K562 (cell line): Measurements from ENCODE around the gene ADD3. TPM values are rescaled to one million over a fixed set of nuclear protein-coding genes. Genes with fewer than 3 reads are reported as not detected.
A peak's percentile ranks its signal among the peaks of the same experiment; 100 is the strongest.

Experiments
- ASH1L ChIP-seq: fragments of 450-650 bp; IDR thresholded peaks from 2 replicates; pipeline ENCODE4 v1.6.1; 2018; ENCODE audit warnings: borderline replicate concordance, mild to moderate bottlenecking, low read depth; ENCODE audit not compliant: partially characterized antibody
- ATF4 ChIP-seq: fragments of 450-650 bp; formaldehyde crosslinking; IDR thresholded peaks from 2 replicates; pipeline ENCODE4 v1.4.0; 2022; ENCODE audit warnings: mild to moderate bottlenecking, moderate library complexity
- CBFA2T3 ChIP-seq: fragments of 450-650 bp; IDR thresholded peaks from 2 replicates; pipeline ENCODE4 v1.6.1; 2017
- CHAMP1 ChIP-seq: fragments of 450-650 bp; IDR thresholded peaks from 2 replicates; pipeline ENCODE4 v1.6.1; 2016; ENCODE audit warnings: mild to moderate bottlenecking
- CREB3 ChIP-seq: fragments of 450-650 bp; conservative IDR thresholded peaks from 2 replicates; pipeline ENCODE4 v1.6.1; 2016; ENCODE audit warnings: missing genetic modification characterization, low read depth, mild to moderate bottlenecking, missing compliant biosample characterization, moderate library complexity
- E2F6 ChIP-seq, 2 experiments: IDR thresholded peaks; 2 replicates each; pipeline ENCODE4 v1.6.1; 2011; ENCODE audit warnings: borderline replicate concordance in 1 of 2, control low read depth in 1 of 2, low read depth in 1 of 2, low read length in 1 of 2, mild to moderate bottlenecking in 1 of 2, mixed read lengths in 1 of 2, moderate library complexity in 1 of 2; ENCODE audit not compliant: insufficient read depth in 1 of 2, insufficient read length in 1 of 2, poor library complexity in 1 of 2, severe bottlenecking in 1 of 2; ENCODE audit errors: extremely low read depth in 1 of 2
- FOXK1 ChIP-seq: sonication (generic); formaldehyde crosslinking; IDR thresholded peaks from 2 replicates; pipeline ENCODE4 v1.8.0; 2022; ENCODE audit warnings: missing genetic modification reagents, mild to moderate bottlenecking, borderline replicate concordance
- NFE2 ChIP-seq: IDR thresholded peaks from 2 replicates; pipeline ENCODE4 v1.6.1; 2014; ENCODE audit warnings: antibody characterized with exemption, low read depth
- NFIC ChIP-seq: fragments of 450-650 bp; IDR thresholded peaks from 2 replicates; pipeline ENCODE4 v1.6.1; 2017; ENCODE audit warnings: mild to moderate bottlenecking, inconsistent platforms
- PBX2 ChIP-seq, 2 experiments: IDR thresholded peaks in 1 of 2; conservative IDR thresholded peaks in 1 of 2; 2 replicates each; pipeline ENCODE4 v1.6.1; 2016; ENCODE audit warnings: low read depth in 2 of 2, mild to moderate bottlenecking in 1 of 2, missing compliant biosample characterization in 1 of 2, missing genetic modification characterization in 1 of 2, moderate library complexity in 1 of 2
- PHB ChIP-seq: fragments of 250-450 bp; sonication (Bioruptor Pico); IDR thresholded peaks from 2 replicates; pipeline ENCODE4 v1.5.0; 2021
- RUNX1 ChIP-seq: sonication (generic); IDR thresholded peaks from 2 replicates; pipeline ENCODE4 v1.6.1; 2016; ENCODE audit warnings: antibody characterized with exemption, low read depth
- SMARCE1 ChIP-seq: fragments of 450-650 bp; IDR thresholded peaks from 2 replicates; pipeline ENCODE4 v1.7.1; 2016; ENCODE audit warnings: mild to moderate bottlenecking
- SPI1 ChIP-seq: IDR thresholded peaks from 2 replicates; pipeline ENCODE4 v1.6.1; 2011; ENCODE audit warnings: low read depth, low read length, control low read depth, borderline replicate concordance
- TBL1XR1 ChIP-seq, 2 experiments: IDR thresholded peaks; 2 replicates each; pipeline ENCODE4 v1.6.1; 2012; ENCODE audit warnings: improper control_type of control experiment in 2 of 2, low read length in 2 of 2, mild to moderate bottlenecking in 1 of 2
- ZBED1 ChIP-seq: IDR thresholded peaks from 2 replicates; pipeline ENCODE4 v1.6.1; 2014
- ZBTB12 ChIP-seq: fragments of 250-450 bp; sonication (Bioruptor Pico); IDR thresholded peaks from 2 replicates; pipeline ENCODE4 v1.4.0; 2020
- ZNF316 ChIP-seq: fragments of 450-650 bp; IDR thresholded peaks from 2 replicates; pipeline ENCODE4 v1.6.1; 2016
- ZNF785 ChIP-seq: fragments of 250-450 bp; sonication (Bioruptor Pico); IDR thresholded peaks from 2 replicates; pipeline ENCODE4 v1.4.0; 2020; ENCODE audit warnings: mild to moderate bottlenecking
- polyA plus RNA-seq, 8 experiments: library from polyadenylated mRNA; depleted of rRNA in 4 of 8; stranded (reverse) in 5 of 8; unstranded in 3 of 8; fragments of >200 nt; fragmentation: Nextera tagmentation in 2 of 8; fragmentation: Illumina TruSeq in 1 of 8; extraction: Ambion mirVana in 2 of 8; extraction: Trizol in 1 of 8; gene quantifications; 2 replicates each; pipeline versions ENCODE4 v1.2.1 to v1.2.3, GENCODE V29; 2011 to 2014; ENCODE audit warnings: inconsistent platforms in 1 of 8, missing spikeins in 1 of 8
- total RNA-seq, 7 experiments: library from RNA; depleted of rRNA in 6 of 7; stranded (reverse); fragments of >200 nt in 6 of 7; fragmentation: Illumina TruSeq in 2 of 7; extraction: Trizol in 2 of 7; gene quantifications; 2 replicates each; pipeline versions ENCODE4 v1.2.1 to v1.2.3, GENCODE V29; 2011 to 2021; ENCODE audit warnings: low replicate concordance in 1 of 7

ADD3 gene
- total and polyA plus RNA-seq, 9 of the 15 experiments (the other 6 are each of a cell fraction or from before 2014, with no cell fraction given) = 13.2 to 125 (median 31.7) TPM

- TF ChIP-seq ZBTB12 (CRISPR knock-in tag) = 0 out of 2 replicates have a peak, but pooled peaks have one; percentile 9
- TF ChIP-seq CREB3 (tag) = 0 out of 2 replicates have a peak, but pooled peaks have one; percentile 59
- peak; percentile 57 for TF ChIP-seq NFE2
- TF ChIP-seq RUNX1 = no peak
- TF ChIP-seq E2F6 (IDR thresholded peaks at IDR 0.05; ENCODE audit: borderline replicate concordance in 1 of 2, extremely low read depth in 1 of 2, insufficient read depth in 1 of 2, insufficient read length in 1 of 2, low read depth in 1 of 2, low read length in 1 of 2, poor library complexity in 1 of 2, severe bottlenecking in 1 of 2) = no peak
- 0 out of 2 replicates have a peak, but pooled peaks have one; percentile 38 for TF ChIP-seq CBFA2T3
- no peak for TF ChIP-seq PBX2 (CRISPR knock-in tag; IDR thresholded peaks at IDR 0.05; ENCODE audit: low read depth)
- TF ChIP-seq PBX2 (tag; conservative IDR thresholded peaks at IDR 0.05; ENCODE audit: low read depth) = 0 out of 2 replicates have a peak, but pooled peaks have one; percentile 6
- TF ChIP-seq FOXK1 (CRISPR knock-in tag) = no peak
- TF ChIP-seq ASH1L = no peak
- TF ChIP-seq ATF4 = 0 out of 2 replicates have a peak, but pooled peaks have one; percentile 26
- peak; percentile 68; the same call in 1 of the 2 replicates for TF ChIP-seq SPI1
- no peak for TF ChIP-seq ZNF785 (CRISPR knock-in tag)
- 0 out of 2 replicates have a peak, but pooled peaks have one; percentile 26 for TF ChIP-seq SMARCE1
- TF ChIP-seq CHAMP1 = peak; percentile 60; the same call in 1 of the 2 replicates
- 0 out of 2 replicates have a peak, but pooled peaks have one; percentile 30 for TF ChIP-seq NFIC
- peak; percentile 48; the same call in 1 of the 2 replicates for TF ChIP-seq ZNF316
- no peak for TF ChIP-seq PHB
- TF ChIP-seq TBL1XR1 (IDR thresholded peaks at IDR 0.05; ENCODE audit: low read length in 2 of 2) = no peak
- no peak for TF ChIP-seq ZBED1
Observed at GRCh38 chr10:110081911-110082310, 74.1 kb downstream of the ADD3 start (continued).
